ENCODE measurements around the gene ESRRA. TPM values are rescaled to one million over a fixed set of nuclear protein-coding genes. Genes with fewer than 3 reads are reported as not detected.

ESRRA gene
- total RNA-seq, 4 donors from 2014 or later, result 192 to 471 (median 260) TPM

- Histone ChIP-seq H3K27ac (no peak overlapping the region), H3K27me3 (no peaks in the 10 kb centered on the region), H3K36me3 (peaks cover 0 to 44% of the 10 kb centered on the region in 2 donors), H3K9me3 (no peaks in the 10 kb centered on the region), H3K4me1 (no peaks in the 10 kb centered on the region), H3K4me3 (no peak overlapping the region)
- no peak for ATAC-seq
- in situ Hi-C loops (cut with MboI; ENCODE audit: low sequenced_read_pairs in 4 of 4), result no loop called here
- TF ChIP-seq CTCF (IDR thresholded peaks at IDR 0.05 in 4 of 5, conservative IDR thresholded peaks at IDR 0.05 in 1 of 5) (no peak), POLR2A (IDR thresholded peaks at IDR 0.05) (no peak)
- no peak for DNase-seq
- intact Hi-C loops (cut with DNase I; ENCODE audit: low total_unique reads), result no loop called here
Observed at GRCh38 chr11:64259533-64260067, 45.7 kb upstream of the ESRRA start.

- Histone ChIP-seq H3K4me3 (no peak overlapping the region), H3K27me3 (no peaks in the 10 kb centered on the region), H3K4me1 (no peaks in the 10 kb centered on the region), H3K9me3 (no peaks in the 10 kb centered on the region), H3K36me3 (peaks cover 0 to 43% of the 10 kb centered on the region in 2 donors), H3K27ac (no peak overlapping the region)
- ATAC-seq (no peak), DNase-seq (no peak)
- in situ Hi-C loops (cut with MboI; ENCODE audit: low sequenced_read_pairs in 4 of 4), result no loop called here
- intact Hi-C loops (cut with DNase I; ENCODE audit: low total_unique reads), result no loop called here
- TF ChIP-seq CTCF (IDR thresholded peaks at IDR 0.05 in 4 of 5, conservative IDR thresholded peaks at IDR 0.05 in 1 of 5) (no peak), POLR2A (IDR thresholded peaks at IDR 0.05) (no peak)
Observed at GRCh38 chr11:64260147-64260708, 45.1 kb upstream of the ESRRA start.

GRCh38 chr11:64261556-64262080 lies 43.7 kb upstream of the ESRRA start:
- Histone ChIP-seq H3K4me1 (no peaks in the 10 kb centered on the region), H3K27me3 (no peaks in the 10 kb centered on the region), H3K9me3 (no peaks in the 10 kb centered on the region), H3K4me3 (no peak overlapping the region), H3K36me3 (peaks cover 0 to 42% of the 10 kb centered on the region in 2 donors), H3K27ac (no peak overlapping the region)
- intact Hi-C loops (cut with DNase I; ENCODE audit: low total_unique reads) (no loop called here), in situ Hi-C loops (cut with MboI; ENCODE audit: low sequenced_read_pairs in 4 of 4) (no loop called here)
- DNase-seq (no peak), ATAC-seq (no peak)
- no peak for TF ChIP-seq CTCF (IDR thresholded peaks at IDR 0.05 in 4 of 5, conservative IDR thresholded peaks at IDR 0.05 in 1 of 5)
- no peak for TF ChIP-seq POLR2A (IDR thresholded peaks at IDR 0.05)

GRCh38 chr11:64262271-64263002 lies 42.9 kb upstream of the ESRRA start:
- no peak for ATAC-seq
- DNase-seq, result no peak
- H3K4me1 ChIP-seq, result no peaks in the 10 kb centered on the region
- H3K4me3 ChIP-seq, result no peak overlapping the region
- intact Hi-C loops (cut with DNase I; ENCODE audit: low total_unique reads), result no loop called here
- H3K9me3 ChIP-seq, result no peaks in the 10 kb centered on the region
- H3K27me3 ChIP-seq, result no peaks in the 10 kb centered on the region
- in situ Hi-C loops (cut with MboI; ENCODE audit: low sequenced_read_pairs in 4 of 4), result no loop called here
- H3K36me3 ChIP-seq, result peaks cover 0 to 41% of the 10 kb centered on the region in 2 donors
- TF ChIP-seq CTCF (IDR thresholded peaks at IDR 0.05 in 4 of 5, conservative IDR thresholded peaks at IDR 0.05 in 1 of 5) (no peak), POLR2A (IDR thresholded peaks at IDR 0.05) (no peak)
- H3K27ac ChIP-seq, result no peak overlapping the region

Measured in gastrocnemius medialis (tissue), 4 donors.